22Rv1 (cell line): ENCODE data around the gene ADAMTS18.

Experiments used
- CTCF ChIP-seq: fragments of 450-650 bp; IDR thresholded peaks from 2 replicates; pipeline ENCODE4 v1.5.1; 2017; ENCODE audit warnings: mild to moderate bottlenecking
- ZFX ChIP-seq: fragments of 450-650 bp; IDR thresholded peaks from 2 replicates; pipeline ENCODE4 v1.6.1; 2017; ENCODE audit warnings: antibody characterized with exemption, borderline replicate concordance

- TF ChIP-seq CTCF, result no peak
- no peak for TF ChIP-seq ZFX
Observed at GRCh38 chr16:77317059-77317458, 117.8 kb downstream of the ADAMTS18 start.
